HG03460 (cell line): Measurements from ENCODE around the gene TRIM45.
A peak's percentile ranks its signal among the peaks of the same experiment; 100 is the strongest.

ENCODE experiments used
- ATAC-seq: cut with Tn5 transposase; IDR thresholded peaks from one replicate; pipeline ENCODE4 v1.9.1; 2021; ENCODE audit not compliant: unreplicated experiment

The TRIM45 gene

DNA sequence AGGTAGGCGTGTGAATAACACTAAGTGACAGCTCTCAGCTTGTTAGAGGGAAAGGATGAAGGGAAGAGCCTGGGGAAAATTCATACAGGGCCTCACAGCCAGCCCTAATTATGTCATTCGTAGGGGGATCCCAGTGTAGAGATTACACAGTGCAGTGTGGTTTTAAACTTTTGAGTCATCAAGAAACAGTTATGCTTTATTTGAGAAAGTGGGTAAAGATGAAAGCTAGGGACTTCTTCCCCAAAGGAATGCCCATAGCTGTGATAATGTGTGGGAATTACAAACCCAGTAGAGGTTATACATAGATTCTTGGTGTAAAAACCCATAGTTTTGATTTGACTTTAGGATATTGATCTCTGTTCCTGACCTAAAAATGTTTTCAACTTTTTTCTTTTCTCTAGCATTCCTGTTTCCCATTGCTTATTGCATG, 59.5 kb downstream of the TRIM45 start:
- ATAC-seq, result peak; percentile 29
